Measurements from ENCODE around the gene PRDM10.
"Not testable (repeated sequence)": the region's sequence is repeated elsewhere in the genome, so short reads cannot be mapped to it uniquely, and the experiment has no call there.

PRDM10 gene

GRCh38 chr11:129975543-129975942, 27.1 kb downstream of the PRDM10 start:
- no peak for DNase-seq (ENCODE audit: low read depth)

DNA sequence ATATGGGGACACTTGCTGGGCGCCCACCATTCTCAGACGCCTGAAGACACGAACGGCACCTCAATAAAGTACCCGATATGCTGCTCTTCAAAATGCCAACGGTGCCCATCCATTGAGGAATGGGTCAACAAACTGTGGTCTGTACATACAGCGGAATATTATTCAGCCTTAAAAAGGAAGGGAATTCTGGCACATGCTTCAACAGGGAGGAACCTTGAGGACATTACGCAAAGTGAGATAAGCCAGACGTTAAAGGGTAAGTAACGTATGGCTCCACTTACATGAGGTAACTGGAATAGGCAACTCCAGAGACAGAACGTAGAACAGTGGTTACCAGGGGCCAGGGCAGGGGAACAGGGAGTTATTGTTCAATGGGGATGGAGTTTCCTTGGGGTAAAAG, 28.0 kb downstream of the PRDM10 start:
- no peak for DNase-seq (ENCODE audit: low read depth)

- DNase-seq (ENCODE audit: low read depth), result no peak
These were observed 28.4 kb downstream of the PRDM10 start for GRCh38 chr11:129974237-129974636.

GRCh38 chr11:129973809-129974208, 28.8 kb downstream of the PRDM10 start:
- no peak for DNase-seq (ENCODE audit: low read depth)

GRCh38 chr11:129973068-129973467, 29.6 kb downstream of the PRDM10 start:
- DNase-seq (ENCODE audit: low read depth), result no peak

DNA sequence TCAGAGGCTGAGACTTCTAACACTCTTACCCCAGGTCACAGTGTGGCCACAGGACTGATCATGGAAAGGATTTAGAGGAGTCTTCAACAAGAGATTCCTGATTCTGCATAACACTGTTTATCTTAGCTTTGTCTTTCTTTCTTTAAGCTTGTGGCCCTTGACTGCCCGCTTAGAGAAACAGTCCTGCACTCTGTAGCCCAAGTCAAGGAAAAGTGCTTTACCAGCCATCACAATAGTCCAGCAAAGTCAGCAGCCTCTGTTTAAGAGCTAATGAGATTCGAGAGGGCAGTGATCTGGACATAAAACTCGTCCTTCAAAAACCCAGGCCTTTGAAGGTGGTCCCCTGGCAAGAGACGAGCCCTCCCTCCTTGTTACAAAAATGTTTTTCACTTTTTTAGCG, 30.0 kb downstream of the PRDM10 start:
- no peak for DNase-seq (ENCODE audit: low read depth)

DNA sequence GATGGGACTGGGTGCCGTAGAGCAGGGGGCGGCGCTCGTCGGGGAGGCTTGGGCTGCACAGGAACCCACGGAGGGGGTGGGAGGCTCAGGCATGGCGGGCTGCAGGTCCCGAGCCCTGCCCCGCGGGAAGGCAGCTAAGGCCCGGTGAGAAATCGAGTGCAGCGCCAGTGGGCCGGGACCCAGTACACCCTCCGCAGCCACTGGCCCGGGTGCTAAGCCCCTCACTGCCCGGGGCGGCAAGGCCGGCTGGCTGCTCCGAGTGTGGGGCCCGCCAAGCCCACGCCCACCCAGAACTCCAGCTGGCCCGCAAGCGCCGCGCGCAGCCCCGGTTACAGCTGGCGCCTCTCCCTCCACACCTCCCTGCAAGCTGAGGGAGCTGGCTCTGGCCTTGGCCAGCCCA, 30.8 kb downstream of the PRDM10 start:
- DNase-seq (ENCODE audit: low read depth), result not testable (repeated sequence)

GRCh38 chr11:129969920-129970319, 32.7 kb downstream of the PRDM10 start:
- no peak for DNase-seq (ENCODE audit: low read depth)

DNA sequence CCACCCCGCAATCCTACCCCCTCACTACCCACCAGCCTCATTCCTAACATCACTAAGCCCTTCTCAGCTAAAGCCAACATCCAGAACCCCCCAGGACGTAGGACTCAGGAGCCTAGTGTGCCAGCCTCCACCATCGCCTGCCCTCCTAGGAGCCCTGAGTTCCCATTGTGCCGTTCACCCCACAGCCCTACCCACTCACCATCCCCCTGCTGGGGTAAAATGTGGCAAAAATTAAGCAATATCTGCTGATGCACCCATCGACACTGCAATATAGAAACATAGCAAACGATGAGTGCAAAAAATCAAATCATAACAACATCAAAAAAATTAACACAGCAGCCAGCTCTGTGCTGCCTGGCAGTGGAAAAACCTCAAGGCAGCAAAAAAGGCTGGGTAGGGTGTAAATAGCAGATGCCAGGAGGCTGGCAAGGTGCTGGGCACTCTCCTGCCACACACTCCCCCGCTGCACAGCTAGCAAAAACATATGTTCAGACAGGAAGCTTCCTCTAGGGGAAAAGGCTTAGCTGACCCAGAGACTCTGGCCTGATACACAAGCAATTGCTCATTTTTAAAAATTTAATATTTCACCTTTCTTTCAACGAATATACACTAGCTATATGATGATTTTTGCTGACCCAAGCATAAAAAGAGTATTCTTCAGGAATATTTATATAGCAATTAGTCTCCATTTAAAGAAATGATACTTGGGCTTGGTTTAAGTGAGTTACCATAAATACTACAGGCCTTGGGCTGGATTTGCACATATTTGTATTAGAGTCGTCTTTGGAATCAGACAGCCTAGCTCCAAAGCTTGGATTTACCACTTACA, 33.8 kb downstream of the PRDM10 start:
- no peak for DNase-seq (ENCODE audit: low read depth)

DNA sequence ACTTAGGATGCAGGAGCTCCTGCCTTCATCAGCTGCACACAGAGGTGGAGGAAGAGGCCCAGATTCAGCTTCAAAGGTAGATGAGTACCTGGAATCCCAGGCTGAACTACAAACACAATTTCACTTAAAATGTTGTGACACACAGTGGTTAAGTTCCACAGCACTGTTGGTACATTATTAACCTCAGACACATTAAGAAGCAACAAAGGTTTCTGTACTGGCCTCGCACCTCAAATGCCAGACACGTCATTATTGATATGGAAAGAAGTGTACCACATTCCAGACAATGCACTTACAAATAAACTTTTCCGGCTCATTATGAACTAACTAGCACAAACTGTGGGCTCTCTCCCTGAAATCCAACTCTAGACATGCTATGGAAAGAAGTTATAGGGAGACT, 34.6 kb downstream of the PRDM10 start:
- DNase-seq (ENCODE audit: low read depth), result no peak

- no peak for DNase-seq (ENCODE audit: low read depth)
These were observed 37.4 kb downstream of the PRDM10 start for GRCh38 chr11:129965248-129965647.

DNA sequence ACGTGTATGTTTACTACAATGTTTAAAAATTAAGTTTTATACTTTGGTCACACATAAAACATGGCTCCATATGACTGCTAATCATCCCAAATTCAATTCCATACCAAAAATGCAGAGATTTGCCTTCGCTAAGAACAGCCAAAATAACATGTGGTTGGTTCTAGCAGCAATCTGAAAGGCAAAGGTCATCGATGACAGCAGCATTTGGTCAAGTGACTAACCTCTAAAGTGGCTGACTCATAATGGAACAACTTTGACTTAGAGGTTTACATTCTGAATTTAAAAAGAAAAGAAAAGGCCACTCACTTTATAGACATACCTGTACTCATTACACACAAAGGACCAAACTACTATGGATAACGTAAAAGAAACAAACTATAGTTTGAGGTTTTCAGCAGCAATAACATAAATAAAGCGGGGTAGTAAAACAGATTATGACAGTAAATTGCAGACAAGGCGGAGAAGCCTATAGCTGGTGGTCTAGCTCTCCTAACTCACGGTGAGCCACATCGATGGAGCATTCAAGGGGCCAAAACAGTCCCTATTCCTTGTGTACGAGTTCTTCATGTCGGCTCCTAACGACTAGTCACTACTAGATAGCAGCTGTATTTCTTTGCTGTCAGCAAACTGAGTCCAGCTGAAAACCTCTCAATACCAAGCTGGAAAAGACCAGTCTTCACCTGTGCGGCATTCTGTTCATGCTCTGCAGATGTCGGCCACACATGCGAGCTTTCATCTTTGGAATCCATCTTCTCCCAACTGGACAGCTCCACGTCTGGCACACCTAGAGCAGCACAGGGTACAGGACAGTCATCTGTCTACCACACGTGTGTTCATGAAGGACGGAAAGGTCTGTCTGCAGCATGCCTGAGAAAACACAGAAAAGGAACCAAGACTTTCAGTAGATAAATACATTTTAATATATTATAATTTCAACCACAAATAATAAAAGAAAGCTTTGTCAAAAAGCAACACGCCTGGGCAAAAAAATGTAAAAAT, 42.1 kb downstream of the PRDM10 start:
- no peak for DNase-seq (ENCODE audit: low read depth)

DNA sequence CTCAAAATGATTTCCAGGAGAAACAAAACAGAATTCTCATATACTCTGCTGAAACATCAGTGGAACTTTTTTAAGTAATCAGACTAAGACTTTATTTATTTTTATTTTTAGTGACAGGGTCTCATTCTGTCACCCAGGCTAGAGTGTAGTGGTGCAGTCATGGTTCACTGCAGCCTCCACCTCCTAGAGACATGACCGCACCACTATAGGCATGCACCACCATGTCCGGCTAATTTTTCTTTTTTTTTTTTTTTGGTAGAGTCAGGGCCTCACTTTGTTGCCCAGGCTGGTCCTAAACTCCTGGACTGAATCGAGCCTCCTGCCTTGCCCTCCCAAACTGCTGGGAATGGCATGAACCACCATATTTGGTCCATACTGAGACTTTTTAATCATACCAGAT, 42.9 kb downstream of the PRDM10 start:
- no peak for DNase-seq (ENCODE audit: low read depth)

- no peak for DNase-seq (ENCODE audit: low read depth)
These were observed 47.4 kb downstream of the PRDM10 start for GRCh38 chr11:129955282-129955681.

DNA sequence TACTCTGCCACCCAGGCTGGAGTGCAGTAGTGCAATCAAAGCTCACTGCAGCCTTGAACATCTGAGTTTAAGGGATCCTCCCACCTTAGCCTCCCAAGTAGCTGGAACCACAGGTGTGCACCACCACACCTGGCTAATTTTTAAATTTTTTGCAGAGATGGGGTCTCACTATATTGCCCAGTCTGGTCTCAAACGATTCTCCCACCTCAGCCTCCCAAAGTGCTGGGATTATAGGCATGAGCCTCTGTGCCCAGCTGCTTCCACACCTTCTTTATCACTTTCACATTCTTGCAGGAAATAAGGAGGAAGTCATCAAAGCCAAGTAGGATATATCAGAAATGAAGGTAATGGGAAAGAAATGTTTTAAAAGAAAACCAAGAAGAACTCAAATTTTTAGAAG, 47.9 kb downstream of the PRDM10 start:
- DNase-seq (ENCODE audit: low read depth), result not testable (repeated sequence)

GRCh38 chr11:129951866-129952262, 50.8 kb downstream of the PRDM10 start:
- no peak for DNase-seq (ENCODE audit: low read depth)

DNA sequence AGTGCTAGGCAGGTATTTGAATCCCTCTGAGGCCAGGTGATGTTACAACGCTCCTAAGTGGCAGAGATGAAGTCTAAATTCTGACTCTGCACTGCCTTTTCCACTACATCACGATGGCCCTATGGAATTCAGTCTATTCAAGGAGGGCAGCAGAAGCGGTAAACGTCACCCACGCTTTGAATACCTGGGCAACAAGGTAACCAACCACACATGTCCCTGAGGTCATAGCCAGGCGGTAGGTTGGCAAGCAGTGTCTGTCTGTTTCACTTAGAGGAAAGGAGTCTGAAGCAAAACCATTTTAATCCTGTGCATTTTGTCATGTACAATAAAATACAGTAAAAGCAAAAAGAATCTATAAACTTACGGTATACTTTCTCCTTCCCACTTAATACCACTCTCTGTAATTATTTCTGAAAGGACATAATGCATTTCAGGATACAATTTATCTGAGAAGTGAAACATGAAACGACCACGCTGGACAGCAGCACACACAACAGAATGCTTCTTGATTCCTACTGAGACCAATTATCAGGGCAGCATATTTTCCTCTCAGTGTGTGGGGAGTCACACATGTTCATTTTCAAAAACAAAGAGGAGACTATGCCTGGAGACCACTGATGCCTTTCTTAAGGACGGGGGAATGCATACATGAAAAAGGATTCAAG, 51.3 kb downstream of the PRDM10 start:
- DNase-seq (ENCODE audit: low read depth), result no peak

DNA sequence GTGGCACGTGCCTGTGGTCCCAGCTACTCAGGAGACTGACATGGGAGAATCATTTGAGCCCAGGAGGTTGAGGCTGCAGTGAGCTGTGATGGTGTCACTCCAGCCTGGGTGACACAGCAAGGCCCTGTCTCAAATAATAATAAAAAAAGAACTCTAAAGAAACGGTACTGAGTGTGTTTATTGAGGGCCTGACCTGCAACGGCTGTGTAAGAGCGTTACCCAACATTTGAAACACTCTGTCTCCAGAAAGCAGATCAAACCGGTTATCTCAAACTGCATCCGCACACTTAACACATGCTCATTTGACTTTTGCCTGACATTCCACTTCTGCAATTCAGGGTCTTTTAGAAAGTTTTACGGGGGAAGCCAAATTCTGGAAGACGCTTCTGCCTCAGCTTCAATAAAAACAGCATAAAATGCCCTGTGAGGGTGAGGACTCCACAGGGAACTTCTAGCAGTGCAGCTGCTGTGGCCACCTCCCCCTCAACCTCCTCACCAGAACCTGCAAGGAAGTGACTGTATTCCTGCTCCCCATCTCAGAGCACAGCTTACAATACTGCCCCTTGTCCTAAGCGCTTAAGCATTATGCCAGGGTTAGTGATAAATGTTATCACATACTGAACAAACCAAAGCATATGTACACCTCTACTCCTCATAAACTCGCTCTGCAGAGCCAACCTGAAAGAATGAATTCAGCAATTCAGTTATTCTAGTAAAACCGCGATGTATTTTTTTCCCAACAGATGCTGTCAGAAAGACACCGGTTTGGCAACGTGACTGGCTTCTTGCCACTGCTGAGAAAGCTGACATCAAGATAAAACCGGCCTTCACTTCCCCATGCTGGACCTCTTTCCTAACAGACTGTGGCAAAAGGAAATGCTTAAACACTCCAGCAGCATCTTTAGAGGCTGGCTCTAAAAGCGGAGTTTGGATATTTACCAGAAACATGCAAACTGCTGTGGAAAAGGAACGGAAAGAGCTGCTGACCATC, 52.2 kb downstream of the PRDM10 start:
- DNase-seq (ENCODE audit: low read depth), result no peak

DNA sequence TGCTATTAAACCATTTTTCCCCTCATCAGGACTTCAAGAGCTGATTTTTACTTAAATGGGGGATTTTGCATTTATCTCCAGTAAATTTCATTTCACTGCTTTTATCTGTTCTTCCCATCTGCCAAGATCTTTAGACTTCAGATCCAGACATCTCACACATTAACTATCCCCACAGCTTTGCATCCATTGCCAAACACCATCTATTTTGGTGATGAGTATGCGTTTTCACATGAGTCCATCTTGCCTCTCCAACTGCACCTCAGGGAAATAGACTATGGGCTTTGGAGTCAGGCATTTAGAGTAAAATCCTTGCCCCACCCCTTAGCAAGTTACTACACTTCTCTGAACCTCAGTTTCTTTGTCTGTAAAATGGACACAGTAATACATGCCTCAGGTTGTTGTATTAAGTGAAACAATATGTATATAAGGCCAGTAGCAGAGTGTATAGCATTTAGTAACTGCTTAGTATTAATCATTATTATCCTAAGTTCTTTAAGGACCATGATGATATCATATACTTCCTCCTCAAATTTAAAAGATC, 53.6 kb downstream of the PRDM10 start:
- no peak for DNase-seq (ENCODE audit: low read depth)

- no peak for DNase-seq (ENCODE audit: low read depth)
These were observed 55.2 kb downstream of the PRDM10 start for GRCh38 chr11:129947474-129947873.

DNA sequence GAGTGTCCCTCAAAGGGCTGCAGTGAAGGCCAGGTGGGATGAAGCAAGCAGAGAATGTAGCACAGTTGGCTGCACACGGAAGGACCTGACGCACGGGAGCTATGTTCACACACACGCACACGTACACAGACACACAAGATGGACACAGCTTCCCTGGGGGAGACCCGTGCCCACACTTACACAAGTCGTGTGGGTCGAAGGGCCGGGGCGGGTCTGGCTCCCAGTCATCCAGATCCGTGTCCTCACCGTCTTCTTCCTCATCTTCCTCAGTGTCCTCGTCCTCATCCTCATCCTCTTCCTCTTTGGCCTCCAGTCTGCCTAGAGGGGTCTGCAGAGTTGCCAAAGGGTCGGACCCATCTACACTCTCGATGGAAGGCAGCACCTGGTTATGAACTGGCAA, 55.7 kb downstream of the PRDM10 start:
- no peak for DNase-seq (ENCODE audit: low read depth)
